HEK293 (cell line): ENCODE measurements around the gene TRAPPC10.
A peak's percentile ranks its signal among the peaks of the same experiment; 100 is the strongest.

ENCODE experiments used
- CTCF ChIA-PET: fragments of 350-600 bp; formaldehyde crosslinking; extraction: SDS; loops from one replicate; lab custom pipeline; 2021; ENCODE audit warnings: antibody characterized with exemption; lab: Yijun Ruan, JAX
- POLR2A ChIA-PET: fragments of 300-600 bp; formaldehyde crosslinking; extraction: SDS; loops from one replicate; lab custom pipeline; 2020; ENCODE audit warnings: antibody characterized with exemption, inconsistent platforms; lab: Yijun Ruan, JAX
- H3K27ac ChIP-seq: fragments of 200-500 bp; sonication (Bioruptor generic); 2 replicates; pipeline ENCODE4 v1.5.1; 2014; ENCODE audit warnings: low read depth, low read length, control low read depth, inconsistent platforms; ENCODE audit errors: extremely low read depth
- H3K36me3 ChIP-seq, 2 experiments: fragments of 200-500 bp in 1 of 2; sonication (Bioruptor generic) in 1 of 2; 1 replicate in 1 of 2; 2 replicates in 1 of 2; pipeline ENCODE4 v1.5.1; 2014 to 2017; ENCODE audit warnings: inconsistent platforms in 2 of 2, low read length in 2 of 2; ENCODE audit not compliant: control insufficient read depth in 2 of 2, insufficient read depth in 1 of 2
- H3K4me1 ChIP-seq: fragments of 200-500 bp; sonication (Bioruptor generic); 2 replicates; pipeline ENCODE4 v1.5.1; 2014; ENCODE audit warnings: mild to moderate bottlenecking, low read length, inconsistent platforms; ENCODE audit not compliant: control insufficient read depth, insufficient read depth
- H3K4me3 ChIP-seq: 2 replicates; pipeline ENCODE4 v1.5.1; 2011; ENCODE audit warnings: low read depth, mild to moderate bottlenecking, control low read depth, low read length, moderate library complexity
- H3K9me3 ChIP-seq: fragments of 200-500 bp; sonication (Bioruptor generic); 2 replicates; pipeline ENCODE4 v1.5.1; 2014; ENCODE audit warnings: low read depth, low read length, inconsistent platforms; ENCODE audit not compliant: control insufficient read depth, insufficient read depth
- BCL6B ChIP-seq: fragments of 450-650 bp; formaldehyde crosslinking; IDR thresholded peaks from 2 replicates; pipeline ENCODE4 v1.5.1; 2017; ENCODE audit warnings: missing biosample characterization, missing genetic modification characterization
- KLF1 ChIP-seq: fragments of 450-650 bp; formaldehyde crosslinking; IDR thresholded peaks from 2 replicates; pipeline ENCODE4 v1.5.1; 2016; ENCODE audit warnings: missing biosample characterization, missing genetic modification characterization
- MZF1 ChIP-seq: fragments of 450-650 bp; formaldehyde crosslinking; IDR thresholded peaks from 2 replicates; pipeline ENCODE4 v1.5.1; 2017; ENCODE audit warnings: missing biosample characterization, missing genetic modification characterization, borderline replicate concordance
- OSR2 ChIP-seq: fragments of 450-650 bp; formaldehyde crosslinking; IDR thresholded peaks from 2 replicates; pipeline ENCODE4 v1.5.1; 2016; ENCODE audit warnings: missing biosample characterization, missing genetic modification characterization
- REST ChIP-seq: fragments of 450-650 bp; formaldehyde crosslinking; IDR thresholded peaks from 2 replicates; pipeline ENCODE4 v1.5.1; 2016; ENCODE audit warnings: missing biosample characterization, missing genetic modification characterization
- SALL2 ChIP-seq: fragments of 450-650 bp; formaldehyde crosslinking; IDR thresholded peaks from 2 replicates; pipeline ENCODE4 v1.5.0; 2017; ENCODE audit warnings: missing biosample characterization, mild to moderate bottlenecking, missing genetic modification characterization, borderline replicate concordance
- ZBTB11 ChIP-seq: fragments of 450-650 bp; formaldehyde crosslinking; conservative IDR thresholded peaks from 2 replicates; pipeline ENCODE4 v1.5.1; 2016; ENCODE audit warnings: low read depth, missing biosample characterization, missing genetic modification characterization
- ZFP37 ChIP-seq: fragments of 450-650 bp; formaldehyde crosslinking; IDR thresholded peaks from 2 replicates; pipeline ENCODE4 v1.5.1; 2016; ENCODE audit warnings: missing biosample characterization, missing genetic modification characterization
- ZFP41 ChIP-seq: fragments of 450-650 bp; formaldehyde crosslinking; IDR thresholded peaks from 2 replicates; pipeline ENCODE4 v1.5.1; 2016; ENCODE audit warnings: missing biosample characterization, missing genetic modification characterization, borderline replicate concordance
- ZIC2 ChIP-seq: fragments of 450-650 bp; formaldehyde crosslinking; IDR thresholded peaks from 2 replicates; pipeline ENCODE4 v1.5.1; 2016; ENCODE audit warnings: missing biosample characterization, missing genetic modification characterization
- ZNF2 ChIP-seq: fragments of 450-650 bp; formaldehyde crosslinking; IDR thresholded peaks from 2 replicates; pipeline ENCODE4 v1.5.1; 2016; ENCODE audit warnings: missing biosample characterization, missing genetic modification characterization
- ZNF214 ChIP-seq: fragments of 450-650 bp; formaldehyde crosslinking; IDR thresholded peaks from 2 replicates; pipeline ENCODE4 v1.5.1; 2017; ENCODE audit warnings: missing biosample characterization, mild to moderate bottlenecking, missing genetic modification characterization, borderline replicate concordance
- ZNF223 ChIP-seq: fragments of 450-650 bp; formaldehyde crosslinking; IDR thresholded peaks from 2 replicates; pipeline ENCODE4 v1.5.1; 2016; ENCODE audit warnings: missing biosample characterization, missing genetic modification characterization
- ZNF274 ChIP-seq, 2 experiments: fragments of 200-500 bp in 1 of 2; fragments of 450-650 bp in 1 of 2; sonication (Bioruptor generic) in 1 of 2; formaldehyde crosslinking in 1 of 2; IDR thresholded peaks; 2 replicates each; pipeline versions ENCODE4 v1.5.1 to v1.6.1; 2014 to 2016; ENCODE audit warnings: borderline replicate concordance in 1 of 2, inconsistent platforms in 1 of 2, low read length in 1 of 2, missing biosample characterization in 1 of 2, missing genetic modification characterization in 1 of 2
- ZNF280C ChIP-seq: fragments of 450-650 bp; formaldehyde crosslinking; IDR thresholded peaks from 2 replicates; pipeline ENCODE4 v1.5.1; 2016; ENCODE audit warnings: missing biosample characterization, missing genetic modification characterization
- ZNF513 ChIP-seq: fragments of 450-650 bp; IDR thresholded peaks from 2 replicates; pipeline ENCODE4 v1.5.1; 2018; ENCODE audit warnings: missing biosample characterization, missing genetic modification characterization

TRAPPC10 gene

GRCh38 chr21:44050276-44050675, 38.2 kb downstream of the TRAPPC10 start:
- H3K4me3 ChIP-seq: no peak overlapping the region
- H3K4me1 ChIP-seq: no peaks in the 10 kb centered on the region
- CTCF ChIA-PET: no interaction called here
- TF ChIP-seq MZF1 (tag by site-specific recombination) (no peak), ZNF280C (tag by site-specific recombination) (no peak)
- POLR2A ChIA-PET: no interaction called here
- H3K36me3 ChIP-seq: peaks cover 0 to 31% of the 10 kb centered on the region in 2 experiments; a peak in 1 of 3 replicates
- no peak overlapping the region for H3K27ac ChIP-seq
- no peaks in the 10 kb centered on the region for H3K9me3 ChIP-seq

GRCh38 chr21:44051462-44051941, 39.4 kb downstream of the TRAPPC10 start:
- no peaks in the 10 kb centered on the region for H3K9me3 ChIP-seq
- H3K36me3 ChIP-seq: peaks cover 0 to 41% of the 10 kb centered on the region in 2 experiments; a peak in 1 of 3 replicates
- TF ChIP-seq REST (tag by site-specific recombination): no peak
- peak; percentile 72 for TF ChIP-seq ZIC2 (tag by site-specific recombination)
- no peaks in the 10 kb centered on the region for H3K4me1 ChIP-seq
- no peak overlapping the region for H3K4me3 ChIP-seq
- POLR2A ChIA-PET: no interaction called here
- H3K27ac ChIP-seq: no peak overlapping the region
- CTCF ChIA-PET: interaction anchor here (0.7 kb wide), 2 partner anchors 10 to 16 kb away, joined by 3 to 4 read pairs; no protein-coding TSS in a partner anchor

- Histone ChIP-seq H3K4me3 (no peak overlapping the region), H3K36me3 (peaks cover 4 to 44% of the 10 kb centered on the region in 2 experiments; a peak in 2 of 3 replicates), H3K4me1 (no peaks in the 10 kb centered on the region), H3K9me3 (no peaks in the 10 kb centered on the region), H3K27ac (no peak overlapping the region)
- POLR2A ChIA-PET: no interaction called here
- CTCF ChIA-PET: interaction anchor here (0.7 kb wide), 1 partner anchor 11 kb away, joined by 4 read pairs; no protein-coding TSS in a partner anchor
- TF ChIP-seq ZNF214 (tag by site-specific recombination): no peak
- TF ChIP-seq ZNF2 (tag by site-specific recombination): no peak
- TF ChIP-seq ZBTB11 (tag by site-specific recombination): no peak
- TF ChIP-seq ZNF513 (tag by site-specific recombination): no peak
- no peak for TF ChIP-seq ZFP41 (tag by site-specific recombination)
- TF ChIP-seq ZFP37 (tag by site-specific recombination): no peak
- TF ChIP-seq ZNF223 (tag by site-specific recombination): no peak
- no peak for TF ChIP-seq BCL6B
- no peak for TF ChIP-seq OSR2
- no peak for TF ChIP-seq KLF1
- no peak for TF ChIP-seq SALL2 (tag by site-specific recombination)
- TF ChIP-seq ZNF274 (IDR thresholded peaks at IDR 0.05; ENCODE audit: low read length): no peak
- TF ChIP-seq ZNF274 (tag by site-specific recombination; IDR thresholded peaks at IDR 0.05; ENCODE audit: borderline replicate concordance): no peak
Observed at GRCh38 chr21:44052071-44052829, 40.1 kb downstream of the TRAPPC10 start.
